Measurements from ENCODE around the gene SIGLEC15. TPM values are rescaled to one million over a fixed set of nuclear protein-coding genes. Genes with fewer than 3 reads are reported as not detected.

Gene SIGLEC15
- total RNA-seq, 4 donors from 2014 or later, result 0.16 to 1.4 (median 0.71) TPM

GRCh38 chr18:45826084-45826483, 609 bp downstream of the SIGLEC15 start:
- TF ChIP-seq, protein P1, sequence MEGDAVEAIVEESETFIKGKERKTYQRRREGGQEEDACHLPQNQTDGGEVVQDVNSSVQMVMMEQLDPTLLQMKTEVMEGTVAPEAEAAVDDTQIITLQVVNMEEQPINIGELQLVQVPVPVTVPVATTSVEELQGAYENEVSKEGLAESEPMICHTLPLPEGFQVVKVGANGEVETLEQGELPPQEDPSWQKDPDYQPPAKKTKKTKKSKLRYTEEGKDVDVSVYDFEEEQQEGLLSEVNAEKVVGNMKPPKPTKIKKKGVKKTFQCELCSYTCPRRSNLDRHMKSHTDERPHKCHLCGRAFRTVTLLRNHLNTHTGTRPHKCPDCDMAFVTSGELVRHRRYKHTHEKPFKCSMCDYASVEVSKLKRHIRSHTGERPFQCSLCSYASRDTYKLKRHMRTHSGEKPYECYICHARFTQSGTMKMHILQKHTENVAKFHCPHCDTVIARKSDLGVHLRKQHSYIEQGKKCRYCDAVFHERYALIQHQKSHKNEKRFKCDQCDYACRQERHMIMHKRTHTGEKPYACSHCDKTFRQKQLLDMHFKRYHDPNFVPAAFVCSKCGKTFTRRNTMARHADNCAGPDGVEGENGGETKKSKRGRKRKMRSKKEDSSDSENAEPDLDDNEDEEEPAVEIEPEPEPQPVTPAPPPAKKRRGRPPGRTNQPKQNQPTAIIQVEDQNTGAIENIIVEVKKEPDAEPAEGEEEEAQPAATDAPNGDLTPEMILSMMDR (IDR thresholded peaks at IDR 0.05; ENCODE audit: low read depth), result no peak

GRCh38 chr18:45828917-45829811, 3.7 kb downstream of the SIGLEC15 start:
- TF ChIP-seq, protein P1 (IDR thresholded peaks at IDR 0.05; ENCODE audit: low read depth), result no peak

- TF ChIP-seq, protein P1 (IDR thresholded peaks at IDR 0.05; ENCODE audit: low read depth), result no peak
These were observed 4.4 kb downstream of the SIGLEC15 start for GRCh38 chr18:45829855-45830254.

DNA sequence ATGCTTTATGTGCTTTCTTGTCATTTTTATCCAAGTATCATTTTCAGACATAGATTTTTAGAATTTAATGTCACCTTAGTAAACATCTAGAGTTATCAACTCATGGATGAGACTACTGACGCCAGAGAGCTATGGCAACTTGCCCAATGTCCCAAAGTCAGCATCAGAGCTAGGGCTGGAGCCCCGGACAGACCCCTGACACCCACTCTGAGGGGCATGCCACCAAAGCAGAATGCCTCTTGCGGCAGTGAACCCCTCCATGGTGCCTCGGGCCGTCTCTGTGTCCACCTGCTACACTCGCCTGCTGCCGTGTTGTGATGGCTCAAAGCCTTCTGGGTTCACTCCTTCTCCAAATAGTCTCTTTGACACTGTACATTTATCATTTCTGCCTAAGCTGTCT, 5.4 kb downstream of the SIGLEC15 start:
- TF ChIP-seq, protein P1 (IDR thresholded peaks at IDR 0.05; ENCODE audit: low read depth), result no peak

- TF ChIP-seq, protein P1 (IDR thresholded peaks at IDR 0.05; ENCODE audit: low read depth), result no peak
These were observed 8.4 kb downstream of the SIGLEC15 start for GRCh38 chr18:45833846-45834245.

DNA sequence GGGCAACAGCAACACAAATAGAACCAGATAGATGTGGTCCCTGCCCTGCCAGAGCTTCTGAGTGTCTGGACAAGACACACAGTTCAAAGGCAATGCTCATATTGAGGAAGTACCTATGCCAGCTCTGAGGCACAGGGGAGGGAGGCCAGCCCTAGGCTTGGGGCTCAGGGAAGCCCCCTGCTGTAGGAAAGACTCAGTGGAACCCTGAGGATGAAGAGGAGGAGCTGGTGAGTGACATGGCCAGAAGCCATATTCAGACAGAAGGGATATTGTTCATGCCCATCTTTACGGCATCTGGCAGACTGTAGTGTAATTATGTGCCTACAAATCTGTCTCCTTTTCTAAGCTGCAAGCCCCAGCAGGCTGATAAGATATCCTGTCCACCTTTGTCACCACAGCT, 8.8 kb downstream of the SIGLEC15 start:
- TF ChIP-seq, protein P1 (IDR thresholded peaks at IDR 0.05; ENCODE audit: low read depth), result no peak

- TF ChIP-seq, protein P1 (IDR thresholded peaks at IDR 0.05; ENCODE audit: low read depth), result no peak
These were observed 9.7 kb downstream of the SIGLEC15 start for GRCh38 chr18:45835057-45835636.

Data from subcutaneous adipose tissue (tissue), 4 donors.